ENCODE data around the gene CHAMP1. TPM values are rescaled to one million over a fixed set of nuclear protein-coding genes. Genes with fewer than 3 reads are reported as not detected.

Gene CHAMP1
- total RNA-seq, 2 donors from 2014 or later: 23.0 to 56.3 TPM

DNA sequence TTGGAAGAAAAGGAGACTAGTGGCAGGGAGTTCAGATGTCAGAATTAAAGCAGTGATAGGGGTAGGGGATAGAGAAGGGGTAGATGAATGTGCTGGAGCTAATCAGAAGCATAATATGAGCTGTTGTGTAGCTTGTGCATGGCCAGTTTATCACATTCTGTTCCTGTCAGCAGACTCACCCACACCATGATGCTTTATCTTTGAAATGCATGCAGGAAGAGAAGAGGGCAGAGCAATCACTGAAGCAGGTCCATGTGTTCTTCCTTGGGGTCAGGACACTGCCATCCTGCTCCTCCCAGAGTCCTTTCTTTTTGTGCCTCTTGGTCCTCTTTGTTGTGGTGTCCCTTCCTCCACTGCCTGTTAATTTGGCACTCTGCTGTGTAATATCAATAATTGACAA, 5.8 kb downstream of the CHAMP1 start:
- intact Hi-C loops (cut with DNase I): no loop called here
- peaks cover 0 to 8% of the 10 kb centered on the region in 2 donors for H3K36me3 ChIP-seq
- TF ChIP-seq POLR2A (IDR thresholded peaks at IDR 0.05) (no peak), POLR2AphosphoS5 (IDR thresholded peaks at IDR 0.05) (no peak), CTCF (IDR thresholded peaks at IDR 0.05) (no peak)
- H3K9me3 ChIP-seq: no peaks in the 10 kb centered on the region
- no peak overlapping the region for H3K27ac ChIP-seq
- no peak overlapping the region for H3K4me3 ChIP-seq
- peaks cover 7% of the 10 kb centered on the region for H3K4me1 ChIP-seq (replicated peaks)
- no peaks in the 10 kb centered on the region for H3K27me3 ChIP-seq (replicated peaks; ENCODE audit: insufficient read depth)
- no peak for DNase-seq (ENCODE audit: low spot score)

DNA sequence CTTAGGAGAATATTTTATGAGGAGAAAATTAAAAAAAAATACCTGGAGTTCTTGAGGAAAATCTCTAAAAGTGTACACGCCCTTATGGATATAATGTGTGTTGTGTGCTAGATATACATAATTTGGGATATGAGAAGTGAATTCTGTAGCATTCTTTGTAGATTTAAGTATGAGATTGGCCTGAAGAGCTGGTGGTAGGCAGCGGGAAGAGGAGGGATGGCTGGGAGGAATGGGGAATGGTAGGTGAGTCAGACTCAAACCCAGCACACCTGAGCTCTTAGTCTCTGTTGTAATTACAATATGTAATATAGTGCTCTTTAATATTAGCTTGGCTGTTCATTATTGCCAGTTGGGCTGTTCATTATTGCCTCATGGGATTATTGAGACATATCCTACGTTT, 7.0 kb downstream of the CHAMP1 start:
- Histone ChIP-seq H3K27me3 (replicated peaks; ENCODE audit: insufficient read depth) (no peaks in the 10 kb centered on the region), H3K4me3 (no peak overlapping the region), H3K4me1 (replicated peaks) (peaks cover 7% of the 10 kb centered on the region), H3K9me3 (no peaks in the 10 kb centered on the region), H3K27ac (no peak overlapping the region), H3K36me3 (peaks cover 0 to 8% of the 10 kb centered on the region in 2 donors)
- TF ChIP-seq CTCF (IDR thresholded peaks at IDR 0.05) (no peak), POLR2AphosphoS5 (IDR thresholded peaks at IDR 0.05) (no peak), POLR2A (IDR thresholded peaks at IDR 0.05) (no peak)
- 89% methylated on average over 3 of the region's 3 CpGs for WGBS
- intact Hi-C loops (cut with DNase I): no loop called here
- no peak for DNase-seq (ENCODE audit: low spot score)

DNA sequence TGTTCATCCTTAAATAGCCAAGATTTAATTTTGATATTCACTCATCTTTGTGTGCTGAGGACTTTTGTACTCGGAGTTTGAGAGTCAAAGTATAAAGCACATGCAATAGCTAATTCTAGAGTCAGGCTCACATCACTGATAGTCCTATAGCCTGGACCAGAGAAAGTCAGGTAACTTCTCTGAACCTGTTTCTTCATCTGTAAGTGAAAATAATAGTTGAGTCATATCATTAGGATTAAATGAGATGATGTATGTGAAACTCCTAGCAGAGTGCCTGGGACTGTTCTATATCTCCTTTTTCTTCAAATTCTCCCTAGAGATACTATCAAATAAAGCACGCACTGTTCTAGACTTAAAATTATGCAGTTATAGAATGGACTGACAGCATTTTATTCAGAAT, 9.0 kb downstream of the CHAMP1 start:
- no peak for DNase-seq (ENCODE audit: low spot score)
- no peak overlapping the region for H3K4me3 ChIP-seq
- intact Hi-C loops (cut with DNase I): no loop called here
- H3K27me3 ChIP-seq (replicated peaks; ENCODE audit: insufficient read depth): no peaks in the 10 kb centered on the region
- WGBS: 93% methylated on average over 2 of the region's 2 CpGs
- no peaks in the 10 kb centered on the region for H3K9me3 ChIP-seq
- TF ChIP-seq POLR2A (IDR thresholded peaks at IDR 0.05) (no peak), CTCF (IDR thresholded peaks at IDR 0.05) (no peak), POLR2AphosphoS5 (IDR thresholded peaks at IDR 0.05) (no peak)
- H3K27ac ChIP-seq: no peak overlapping the region
- H3K4me1 ChIP-seq (replicated peaks): peaks cover 7% of the 10 kb centered on the region
- H3K36me3 ChIP-seq: peaks cover 0 to 8% of the 10 kb centered on the region in 2 donors

- Histone ChIP-seq H3K4me1 (replicated peaks) (peaks cover 7% of the 10 kb centered on the region), H3K4me3 (no peak overlapping the region), H3K9me3 (no peaks in the 10 kb centered on the region), H3K27me3 (replicated peaks; ENCODE audit: insufficient read depth) (no peaks in the 10 kb centered on the region), H3K27ac (no peak overlapping the region), H3K36me3 (peaks cover 0 to 8% of the 10 kb centered on the region in 2 donors)
- WGBS: 100% methylated on average over 4 of the region's 4 CpGs
- DNase-seq (ENCODE audit: low spot score): no peak
- TF ChIP-seq POLR2AphosphoS5 (IDR thresholded peaks at IDR 0.05): no peak
- intact Hi-C loops (cut with DNase I): no loop called here
Measured at GRCh38 chr13:114324334-114324733, 10.0 kb downstream of the CHAMP1 start.

DNA sequence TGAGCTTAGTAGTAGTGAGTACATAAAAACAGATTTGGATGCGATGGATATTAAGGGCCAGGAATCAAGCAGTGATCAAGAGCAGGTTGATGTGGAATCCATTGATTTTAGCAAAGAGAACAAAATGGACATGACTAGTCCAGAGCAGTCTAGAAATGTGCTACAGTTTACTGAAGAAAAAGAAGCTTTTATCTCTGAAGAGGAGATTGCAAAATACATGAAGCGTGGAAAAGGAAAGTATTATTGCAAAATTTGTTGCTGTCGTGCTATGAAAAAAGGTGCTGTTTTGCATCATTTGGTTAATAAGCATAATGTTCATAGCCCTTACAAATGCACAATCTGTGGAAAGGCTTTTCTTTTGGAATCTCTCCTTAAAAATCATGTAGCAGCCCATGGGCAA, 11.4 kb downstream of the CHAMP1 start:
- H3K36me3 ChIP-seq: peaks cover 0 to 8% of the 10 kb centered on the region in 2 donors
- no peak overlapping the region for H3K27ac ChIP-seq
- no peak for TF ChIP-seq POLR2A (IDR thresholded peaks at IDR 0.05)
- no peak for TF ChIP-seq POLR2AphosphoS5 (IDR thresholded peaks at IDR 0.05)
- no peak for TF ChIP-seq CTCF (IDR thresholded peaks at IDR 0.05)
- intact Hi-C loops (cut with DNase I): no loop called here
- H3K9me3 ChIP-seq: no peaks in the 10 kb centered on the region
- H3K4me3 ChIP-seq: no peak overlapping the region
- no peak for DNase-seq (ENCODE audit: low spot score)
- H3K27me3 ChIP-seq (replicated peaks; ENCODE audit: insufficient read depth): no peaks in the 10 kb centered on the region
- H3K4me1 ChIP-seq (replicated peaks): no peaks in the 10 kb centered on the region
- 92% methylated on average over 3 of the region's 3 CpGs for WGBS

All from prostate gland (tissue), 2 donors.